Measurements from ENCODE around the gene BANP.
A peak's percentile ranks its signal among the peaks of the same experiment; 100 is the strongest.
"Not testable (repeated sequence)": the region's sequence is repeated elsewhere in the genome, so short reads cannot be mapped to it uniquely, and the experiment has no call there.

Gene BANP

DNA sequence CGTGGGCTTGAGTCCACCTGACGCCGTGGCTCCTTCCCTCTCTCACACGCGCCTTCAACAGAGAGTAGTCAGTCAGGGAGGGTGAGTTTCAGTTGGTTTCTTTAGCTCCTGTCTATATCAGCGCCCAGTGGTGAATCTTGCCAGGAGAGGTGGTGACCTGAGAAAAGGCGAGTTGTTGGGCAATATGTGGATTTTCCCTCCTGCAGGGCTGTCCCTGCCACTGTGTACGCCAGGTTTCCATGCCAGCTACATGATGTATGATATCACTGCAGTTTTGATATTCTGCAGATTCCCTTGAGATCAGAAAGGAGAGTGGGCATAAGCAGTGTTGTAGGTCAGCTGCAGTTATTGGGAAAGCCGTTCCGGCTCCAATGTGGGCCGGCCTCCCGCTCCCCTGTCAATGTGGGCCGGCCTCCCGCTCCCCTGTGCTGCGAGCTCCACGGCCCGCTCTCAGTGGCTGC lies 31.4 kb downstream of the BANP start:
- Mint-ChIP-seq H3K36me3 (ENCODE audit: low read depth) (peaks cover 39% of the 10 kb centered on the region), H3K4me1 (peaks cover 19% of the 10 kb centered on the region), H3K27ac (peak overlapping the region in 1 of 3 experiments; percentile 23), H3K9me3 (no peaks in the 10 kb centered on the region), H3K27me3 (ENCODE audit: low read depth) (no peaks in the 10 kb centered on the region), H3K4me3 (no peak overlapping the region)
- TF ChIP-seq, protein P1, sequence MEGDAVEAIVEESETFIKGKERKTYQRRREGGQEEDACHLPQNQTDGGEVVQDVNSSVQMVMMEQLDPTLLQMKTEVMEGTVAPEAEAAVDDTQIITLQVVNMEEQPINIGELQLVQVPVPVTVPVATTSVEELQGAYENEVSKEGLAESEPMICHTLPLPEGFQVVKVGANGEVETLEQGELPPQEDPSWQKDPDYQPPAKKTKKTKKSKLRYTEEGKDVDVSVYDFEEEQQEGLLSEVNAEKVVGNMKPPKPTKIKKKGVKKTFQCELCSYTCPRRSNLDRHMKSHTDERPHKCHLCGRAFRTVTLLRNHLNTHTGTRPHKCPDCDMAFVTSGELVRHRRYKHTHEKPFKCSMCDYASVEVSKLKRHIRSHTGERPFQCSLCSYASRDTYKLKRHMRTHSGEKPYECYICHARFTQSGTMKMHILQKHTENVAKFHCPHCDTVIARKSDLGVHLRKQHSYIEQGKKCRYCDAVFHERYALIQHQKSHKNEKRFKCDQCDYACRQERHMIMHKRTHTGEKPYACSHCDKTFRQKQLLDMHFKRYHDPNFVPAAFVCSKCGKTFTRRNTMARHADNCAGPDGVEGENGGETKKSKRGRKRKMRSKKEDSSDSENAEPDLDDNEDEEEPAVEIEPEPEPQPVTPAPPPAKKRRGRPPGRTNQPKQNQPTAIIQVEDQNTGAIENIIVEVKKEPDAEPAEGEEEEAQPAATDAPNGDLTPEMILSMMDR (IDR thresholded peaks at IDR 0.05; ENCODE audit: unreplicated experiment in 3 of 3), result no peak

DNA sequence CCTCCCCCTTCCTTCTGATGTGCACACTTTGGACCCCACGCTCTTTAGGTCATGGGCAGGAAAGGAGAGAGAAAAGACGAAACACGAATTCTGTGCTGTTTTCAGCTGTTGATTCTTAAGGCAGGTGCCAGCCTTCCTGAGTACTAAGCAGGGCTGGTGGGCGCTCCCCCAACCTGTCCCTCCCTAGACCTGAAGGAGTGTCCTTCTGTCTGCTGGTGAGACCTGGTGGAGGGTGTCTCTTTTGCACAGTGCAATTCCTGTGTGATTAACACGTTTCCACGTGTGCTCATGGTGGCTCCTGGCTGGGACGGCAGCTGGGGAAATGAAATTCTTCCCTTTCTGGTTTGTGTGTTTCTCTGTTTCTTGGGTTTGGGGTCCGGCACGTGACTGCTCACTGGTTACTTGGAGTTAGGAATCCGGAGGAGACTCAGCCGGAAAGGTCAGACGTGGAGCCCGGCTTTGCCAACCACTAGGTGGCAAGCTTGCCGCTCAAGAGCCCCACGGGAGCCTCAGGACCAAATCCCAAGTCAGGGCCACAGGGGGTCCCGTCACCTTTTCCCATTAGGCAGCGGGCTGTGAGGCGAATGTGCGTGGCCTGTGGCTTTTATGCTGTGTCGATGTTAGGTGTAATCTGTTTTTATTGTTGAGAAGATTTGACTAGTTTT lies 32.0 kb downstream of the BANP start:
- H3K4me3 Mint-ChIP-seq, result peak overlapping the region in 1 of 3 experiments; percentile 10
- peaks cover 19% of the 10 kb centered on the region for H3K4me1 Mint-ChIP-seq
- TF ChIP-seq, protein P1 (IDR thresholded peaks at IDR 0.05; ENCODE audit: unreplicated experiment in 3 of 3), result peak; percentile 14 to 42 (median 26)
- H3K36me3 Mint-ChIP-seq (ENCODE audit: low read depth), result peaks cover 36% of the 10 kb centered on the region
- H3K27me3 Mint-ChIP-seq (ENCODE audit: low read depth); H3K9me3 Mint-ChIP-seq: not testable (repeated sequence)
- peak overlapping the region in 2 of 3 experiments; percentile 9 to 23 for H3K27ac Mint-ChIP-seq

DNA sequence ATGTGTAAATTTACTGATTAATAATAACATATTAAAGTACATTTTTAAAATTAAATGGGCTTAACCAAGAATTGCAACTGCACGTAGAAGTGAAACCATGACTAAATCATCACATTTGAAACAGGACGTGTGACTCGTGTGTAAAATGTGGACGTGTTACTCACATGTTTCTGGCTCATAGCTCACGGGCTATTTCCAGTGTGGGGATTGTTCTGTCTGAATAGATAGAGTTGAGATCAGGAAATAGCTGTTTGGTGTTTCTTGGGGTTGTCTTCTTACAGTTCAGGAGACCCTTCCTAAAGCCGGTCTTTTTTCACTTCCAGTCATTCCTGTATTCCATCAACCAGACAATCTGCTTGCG lies 32.5 kb downstream of the BANP start:
- Mint-ChIP-seq H3K36me3 (ENCODE audit: low read depth) (peaks cover 34% of the 10 kb centered on the region), H3K4me1 (peaks cover 17% of the 10 kb centered on the region)
- not testable (repeated sequence) for H3K9me3 Mint-ChIP-seq; H3K27me3 Mint-ChIP-seq (ENCODE audit: low read depth); H3K27ac Mint-ChIP-seq; H3K4me3 Mint-ChIP-seq

DNA sequence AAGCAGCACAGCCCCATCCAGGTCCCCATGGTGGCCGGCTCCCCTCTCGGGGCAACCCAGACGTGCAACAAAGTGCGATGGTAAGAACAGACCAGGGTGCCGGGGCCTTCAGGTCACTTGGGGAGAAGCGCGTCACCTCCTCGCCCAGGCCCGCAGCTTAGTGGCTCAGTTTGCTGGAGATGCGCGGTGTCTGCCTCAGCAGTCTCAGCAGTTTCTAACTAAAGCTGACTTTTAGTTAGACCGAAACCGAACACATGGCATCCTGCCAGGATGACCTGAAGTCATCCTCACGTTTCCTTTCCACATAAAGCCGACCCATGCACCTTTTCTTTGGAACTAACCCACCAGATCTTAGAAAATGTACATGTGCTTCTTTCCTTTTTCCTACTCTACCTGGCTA lies 32.9 kb downstream of the BANP start:
- H3K27ac Mint-ChIP-seq; H3K9me3 Mint-ChIP-seq; H3K27me3 Mint-ChIP-seq (ENCODE audit: low read depth); H3K4me3 Mint-ChIP-seq: not testable (repeated sequence)
- H3K36me3 Mint-ChIP-seq (ENCODE audit: low read depth), result peaks cover 39% of the 10 kb centered on the region
- peaks cover 14% of the 10 kb centered on the region for H3K4me1 Mint-ChIP-seq

DNA sequence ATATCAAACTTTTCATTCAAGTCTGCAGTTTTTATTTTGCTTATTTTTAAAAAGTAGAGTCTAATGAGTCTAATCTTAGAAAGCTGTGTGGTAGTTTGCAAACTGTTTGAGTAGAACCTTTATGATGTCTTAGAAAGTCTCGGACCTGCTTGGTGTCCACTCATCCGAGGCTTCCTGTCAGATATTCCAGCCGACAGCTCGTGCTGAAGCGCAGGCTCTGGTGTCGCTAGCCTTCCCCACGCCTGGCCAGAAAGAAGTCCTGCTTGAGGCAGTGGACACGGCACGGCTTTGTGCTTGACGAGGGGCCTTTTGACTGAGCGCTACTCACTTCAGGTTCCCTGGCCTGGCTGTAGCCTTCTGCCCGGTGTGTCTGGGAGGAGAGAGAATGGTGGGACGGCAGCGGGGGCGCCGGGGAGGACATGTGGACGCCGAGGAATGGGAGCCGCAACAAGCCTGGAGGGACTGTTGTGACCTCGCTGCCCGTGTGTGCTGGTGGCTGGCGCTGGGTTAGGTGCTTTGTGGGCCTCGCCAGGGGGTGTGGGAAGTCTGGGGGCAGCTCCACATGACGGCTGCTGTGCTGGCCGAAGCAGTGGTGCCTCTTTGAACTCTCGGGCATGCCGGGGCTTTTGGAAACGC lies 33.5 kb downstream of the BANP start:
- no peak overlapping the region for H3K27ac Mint-ChIP-seq
- H3K9me3 Mint-ChIP-seq, result no peaks in the 10 kb centered on the region
- H3K4me1 Mint-ChIP-seq, result peaks cover 8% of the 10 kb centered on the region
- TF ChIP-seq, protein P1 (IDR thresholded peaks at IDR 0.05; ENCODE audit: unreplicated experiment in 3 of 3), result no peak
- no peaks in the 10 kb centered on the region for H3K27me3 Mint-ChIP-seq (ENCODE audit: low read depth)
- peaks cover 41% of the 10 kb centered on the region for H3K36me3 Mint-ChIP-seq (ENCODE audit: low read depth)
- H3K4me3 Mint-ChIP-seq, result no peak overlapping the region

DNA sequence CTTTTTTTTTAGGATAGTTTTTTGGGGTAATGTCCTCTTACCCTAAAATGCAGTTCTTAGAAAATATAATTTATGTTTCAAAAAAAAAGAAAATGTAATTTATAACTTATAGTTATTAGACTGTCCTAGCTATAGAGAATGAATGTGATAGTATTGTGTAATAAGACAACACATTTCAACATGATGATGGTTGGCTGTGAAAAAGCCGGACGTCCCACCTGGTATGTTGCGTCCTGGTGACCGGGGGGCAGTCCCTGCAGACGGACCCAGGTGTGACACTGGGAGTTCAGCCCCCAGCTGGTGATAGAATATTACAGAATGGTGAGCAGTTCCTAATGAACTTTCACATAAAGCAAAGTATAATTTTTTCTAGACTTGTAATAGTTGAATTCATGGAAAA lies 34.3 kb downstream of the BANP start:
- not testable (repeated sequence) for H3K27ac Mint-ChIP-seq; H3K4me3 Mint-ChIP-seq; H3K27me3 Mint-ChIP-seq (ENCODE audit: low read depth); H3K4me1 Mint-ChIP-seq; H3K9me3 Mint-ChIP-seq
- H3K36me3 Mint-ChIP-seq (ENCODE audit: low read depth), result peaks cover 46% of the 10 kb centered on the region

DNA sequence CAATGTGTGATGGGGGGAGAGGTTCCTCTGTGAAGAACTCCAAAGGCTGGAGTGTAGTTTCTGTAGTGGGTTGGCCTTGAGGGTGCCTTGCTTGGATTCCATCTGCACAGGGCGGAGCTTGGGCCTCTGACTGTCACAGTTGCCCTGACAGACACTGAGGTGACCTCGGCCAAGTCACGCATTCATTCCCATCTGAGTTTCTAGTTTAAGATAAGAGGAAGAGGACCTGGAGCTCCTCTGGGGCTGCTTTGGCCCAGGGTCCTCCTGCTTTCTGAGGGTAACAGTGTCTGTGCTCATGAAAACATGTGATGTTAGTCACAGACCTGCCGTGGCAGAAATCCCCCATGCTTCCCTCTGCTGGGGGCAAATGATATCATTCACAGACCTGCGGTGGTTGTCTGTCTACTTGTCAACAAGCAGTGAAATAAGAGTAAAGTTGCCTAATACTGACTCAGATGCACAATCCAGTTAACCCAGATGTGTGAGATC lies 35.2 kb downstream of the BANP start:
- not testable (repeated sequence) for H3K27me3 Mint-ChIP-seq (ENCODE audit: low read depth); H3K4me3 Mint-ChIP-seq; H3K9me3 Mint-ChIP-seq

DNA sequence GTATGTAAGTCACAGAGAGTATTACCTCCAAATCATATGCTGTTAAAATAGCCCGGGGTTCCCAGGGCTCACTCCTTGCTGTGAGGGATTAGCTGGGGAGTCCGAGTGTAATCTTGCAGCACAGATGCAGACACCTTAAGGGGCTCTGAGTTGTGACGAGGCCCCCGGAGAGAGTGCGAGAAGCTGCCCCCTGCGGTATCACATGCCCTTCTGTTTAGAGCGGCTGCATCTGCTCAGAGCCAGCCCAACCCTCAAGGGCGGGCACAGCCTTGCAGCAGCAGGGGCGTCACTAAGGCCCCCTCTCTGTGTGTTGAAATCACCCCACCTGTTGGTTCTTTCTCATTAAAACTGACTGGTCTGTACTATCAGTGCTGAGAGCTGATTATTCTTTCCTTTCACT lies 37.4 kb downstream of the BANP start:
- not testable (repeated sequence) for H3K27me3 Mint-ChIP-seq (ENCODE audit: low read depth); H3K27ac Mint-ChIP-seq; H3K4me3 Mint-ChIP-seq; H3K9me3 Mint-ChIP-seq; H3K4me1 Mint-ChIP-seq
- H3K36me3 Mint-ChIP-seq (ENCODE audit: low read depth), result peaks cover 61% of the 10 kb centered on the region

More for the DNA sequence above, 35.2 kb downstream of the BANP start:
- H3K36me3 Mint-ChIP-seq (ENCODE audit: low read depth), result peaks cover 50% of the 10 kb centered on the region
- not testable (repeated sequence) for H3K27ac Mint-ChIP-seq, H3K4me1 Mint-ChIP-seq

DNA sequence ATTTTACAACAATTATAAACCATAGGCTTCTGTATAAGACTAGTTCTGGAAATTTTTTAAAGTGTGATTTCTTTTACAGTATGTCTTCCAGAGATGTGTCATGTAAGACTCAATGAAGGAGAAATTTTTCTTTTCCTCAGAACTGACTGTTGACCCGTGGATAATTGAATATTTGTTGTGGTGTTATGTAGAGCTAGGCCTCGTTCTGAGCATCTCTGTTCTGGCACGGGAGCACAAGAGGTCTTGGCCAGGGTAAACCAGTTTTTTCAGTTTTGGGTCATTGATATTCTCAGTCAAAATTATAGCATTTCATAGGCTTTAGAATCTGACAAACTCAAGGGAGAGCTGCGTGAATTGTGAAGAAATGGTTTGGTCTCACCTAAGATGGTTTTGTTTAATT lies 39.0 kb downstream of the BANP start:
- H3K27ac Mint-ChIP-seq; H3K4me3 Mint-ChIP-seq; H3K4me1 Mint-ChIP-seq; H3K27me3 Mint-ChIP-seq (ENCODE audit: low read depth); H3K9me3 Mint-ChIP-seq: not testable (repeated sequence)
- peaks cover 58% of the 10 kb centered on the region for H3K36me3 Mint-ChIP-seq (ENCODE audit: low read depth)

DNA sequence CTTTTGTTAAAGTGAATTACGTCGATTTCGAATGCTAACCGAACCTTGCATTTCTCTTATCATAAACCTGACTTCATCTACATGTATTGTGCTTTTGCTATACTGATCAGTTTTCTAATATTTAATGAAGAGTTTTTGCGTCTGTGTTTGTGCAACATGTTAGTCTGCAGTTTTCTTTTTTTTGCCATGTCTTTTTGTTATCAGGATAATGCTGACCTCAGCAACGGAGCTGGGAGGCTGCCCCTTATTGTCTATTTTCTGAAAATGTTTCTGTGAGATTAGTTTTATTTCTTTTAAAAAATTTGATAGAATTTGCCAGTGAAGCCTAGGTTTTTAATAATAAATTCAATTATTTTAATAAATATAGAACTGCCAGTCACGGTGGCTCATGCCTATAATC lies 40.9 kb downstream of the BANP start:
- H3K36me3 Mint-ChIP-seq (ENCODE audit: low read depth), result peaks cover 46% of the 10 kb centered on the region
- H3K4me1 Mint-ChIP-seq; H3K27ac Mint-ChIP-seq; H3K27me3 Mint-ChIP-seq (ENCODE audit: low read depth); H3K9me3 Mint-ChIP-seq; H3K4me3 Mint-ChIP-seq: not testable (repeated sequence)

Data from nephron (organoid).